Activated CD8-positive, alpha-beta T cell treated with anti-CD3 and anti-CD28 coated beads for 36 hours (primary cell): ENCODE data around the gene VSTM1. TPM values are rescaled to one million over a fixed set of nuclear protein-coding genes. Genes with fewer than 3 reads are reported as not detected.

Source experiments
- ATAC-seq: fragments of 200-7000 bp; cut with Tn5 transposase; one replicate; pipeline ENCODE4 v1.10.0; 2021; ENCODE audit warnings: mild to moderate bottlenecking, moderate library complexity
- CTCF ChIA-PET: fragments of 350-600 bp; sonication (Branson Sonifier 250); formaldehyde crosslinking; loops from one replicate; lab custom pipeline; 2021; ENCODE audit warnings: antibody characterized with exemption; lab: Charles Lee
- POLR2A ChIA-PET: fragments of 350-600 bp; sonication (Branson Sonifier 250); formaldehyde crosslinking; loops from one replicate; lab custom pipeline; 2021; ENCODE audit warnings: antibody characterized with exemption; lab: Charles Lee
- DNase-seq: peaks from one replicate; pipeline ENCODE4 v3.0.0-alpha.2; 2020
- H3K27ac Mint-ChIP-seq: one replicate; pipeline ENCODE4 v1.8.0; 2021; ENCODE audit warnings: mild to moderate bottlenecking, mixed read lengths
- H3K27me3 Mint-ChIP-seq: one replicate; pipeline ENCODE4 v1.8.0; 2021; ENCODE audit warnings: mixed read lengths
- H3K36me3 Mint-ChIP-seq: one replicate; pipeline ENCODE4 v1.8.0; 2021; ENCODE audit warnings: low read depth, mixed read lengths
- H3K4me1 Mint-ChIP-seq: one replicate; pipeline ENCODE4 v1.8.0; 2021; ENCODE audit warnings: low read depth, mixed read lengths
- H3K4me3 Mint-ChIP-seq: one replicate; pipeline ENCODE4 v1.8.0; 2021; ENCODE audit warnings: mild to moderate bottlenecking, moderate library complexity, mixed read lengths
- H3K9me3 Mint-ChIP-seq: one replicate; pipeline ENCODE4 v1.8.0; 2021; ENCODE audit warnings: mixed read lengths
- intact Hi-C: fragments of 100-400 bp; cut with micrococcal nuclease; formaldehyde crosslinking; loops from one replicate; pipeline ENCODE4 v1.10.0; 2022
- total RNA-seq, 2 experiments: library from RNA; stranded (reverse); gene quantifications; one replicate each; pipeline ENCODE4 v1.2.3, GENCODE V29; 2021
- TF ChIP-seq, protein P1 (sequence below): fragments of 200-600 bp; IDR thresholded peaks from one replicate; pipeline ENCODE4 v1.8.0; 2022; ENCODE audit warnings: antibody characterized with exemption, mild to moderate bottlenecking

The VSTM1 gene
- total RNA-seq, 2 experiments from 2014 or later: not detected

DNA sequence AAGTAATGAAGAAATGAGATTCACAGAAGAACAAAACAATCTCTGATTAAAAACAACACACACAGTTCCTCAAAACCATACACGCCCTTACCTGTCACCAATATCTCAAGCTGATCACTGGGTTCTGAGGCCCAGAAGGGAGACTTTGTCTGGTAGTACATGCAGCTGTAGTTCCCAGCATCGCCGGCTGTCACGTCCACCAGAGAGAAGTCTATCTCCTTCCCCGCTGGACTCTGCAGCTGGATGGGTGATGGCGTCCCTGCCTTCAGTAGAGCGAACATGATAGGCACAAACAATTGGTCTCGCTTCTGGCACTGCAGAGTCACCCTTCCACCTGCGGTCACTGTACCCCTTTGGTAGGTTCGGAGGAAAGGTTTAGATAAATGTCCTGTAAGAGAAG, 10.1 kb upstream of the VSTM1 start:
- ATAC-seq (no peak), DNase-seq (no peak)
- intact Hi-C loops: no loop called here
- Mint-ChIP-seq H3K36me3 (no peaks in the 10 kb centered on the region), H3K4me3 (no peak overlapping the region), H3K27ac (no peak overlapping the region), H3K4me1 (no peaks in the 10 kb centered on the region), H3K9me3 (no peaks in the 10 kb centered on the region), H3K27me3 (no peaks in the 10 kb centered on the region)
- TF ChIP-seq, protein P1, sequence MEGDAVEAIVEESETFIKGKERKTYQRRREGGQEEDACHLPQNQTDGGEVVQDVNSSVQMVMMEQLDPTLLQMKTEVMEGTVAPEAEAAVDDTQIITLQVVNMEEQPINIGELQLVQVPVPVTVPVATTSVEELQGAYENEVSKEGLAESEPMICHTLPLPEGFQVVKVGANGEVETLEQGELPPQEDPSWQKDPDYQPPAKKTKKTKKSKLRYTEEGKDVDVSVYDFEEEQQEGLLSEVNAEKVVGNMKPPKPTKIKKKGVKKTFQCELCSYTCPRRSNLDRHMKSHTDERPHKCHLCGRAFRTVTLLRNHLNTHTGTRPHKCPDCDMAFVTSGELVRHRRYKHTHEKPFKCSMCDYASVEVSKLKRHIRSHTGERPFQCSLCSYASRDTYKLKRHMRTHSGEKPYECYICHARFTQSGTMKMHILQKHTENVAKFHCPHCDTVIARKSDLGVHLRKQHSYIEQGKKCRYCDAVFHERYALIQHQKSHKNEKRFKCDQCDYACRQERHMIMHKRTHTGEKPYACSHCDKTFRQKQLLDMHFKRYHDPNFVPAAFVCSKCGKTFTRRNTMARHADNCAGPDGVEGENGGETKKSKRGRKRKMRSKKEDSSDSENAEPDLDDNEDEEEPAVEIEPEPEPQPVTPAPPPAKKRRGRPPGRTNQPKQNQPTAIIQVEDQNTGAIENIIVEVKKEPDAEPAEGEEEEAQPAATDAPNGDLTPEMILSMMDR: no peak
- ChIA-PET CTCF (no interaction called here), POLR2A (no interaction called here)

DNA sequence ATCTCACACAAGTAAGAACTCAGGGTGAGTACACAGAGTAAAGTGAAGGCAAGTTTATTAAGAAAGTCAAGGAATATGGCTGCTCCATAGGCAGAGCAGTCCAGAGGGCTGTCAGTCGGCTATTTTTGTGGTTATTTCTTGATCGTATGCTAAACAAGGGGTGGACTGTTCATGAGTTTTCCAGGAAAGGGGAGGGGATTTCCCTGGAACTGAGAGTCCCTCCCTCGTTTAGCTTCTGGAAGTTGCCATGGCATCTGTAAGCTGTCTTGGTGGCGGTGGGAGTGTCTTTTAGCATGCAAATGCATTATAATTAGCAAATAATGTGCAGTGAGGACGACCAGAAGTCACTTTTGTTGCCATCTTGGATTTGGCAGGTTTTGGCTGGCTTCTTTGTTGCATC, 5.8 kb upstream of the VSTM1 start:
- CTCF ChIA-PET: no interaction called here
- no peak overlapping the region for H3K4me3 Mint-ChIP-seq
- no peaks in the 10 kb centered on the region for H3K9me3 Mint-ChIP-seq
- POLR2A ChIA-PET: interaction anchor here (0.6 kb wide), 1 partner anchor 286 kb away, joined by 3 read pairs; no protein-coding TSS in a partner anchor
- H3K27ac Mint-ChIP-seq: no peak overlapping the region
- H3K4me1 Mint-ChIP-seq: no peaks in the 10 kb centered on the region
- ATAC-seq (no peak), DNase-seq (no peak)
- peaks cover 4% of the 10 kb centered on the region for H3K27me3 Mint-ChIP-seq
- TF ChIP-seq, protein P1: no peak
- H3K36me3 Mint-ChIP-seq: no peaks in the 10 kb centered on the region
- intact Hi-C loops: no loop called here

DNA sequence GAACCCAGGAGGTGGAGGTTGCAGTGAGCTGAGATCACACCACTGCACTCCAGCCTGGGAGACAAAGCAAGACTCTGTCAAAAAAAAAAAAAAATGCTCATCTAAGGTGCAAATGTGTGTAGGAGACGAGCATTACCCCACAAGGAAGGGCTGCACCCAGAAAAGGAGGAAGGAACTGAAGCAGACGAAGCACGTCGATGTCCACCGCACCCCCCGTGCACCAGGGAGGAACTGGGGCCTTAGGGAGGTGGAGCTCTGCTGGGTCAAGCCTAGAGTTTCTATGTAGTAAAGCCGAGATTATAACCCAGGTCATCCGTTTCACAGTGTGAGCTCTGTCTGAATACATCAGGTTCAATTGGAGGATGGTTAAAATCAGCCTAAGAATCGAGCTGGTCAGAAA, 1.1 kb downstream of the VSTM1 start:
- TF ChIP-seq, protein P1: no peak
- H3K27me3 Mint-ChIP-seq: peaks cover 14% of the 10 kb centered on the region
- no peak overlapping the region for H3K4me3 Mint-ChIP-seq
- no peak overlapping the region for H3K27ac Mint-ChIP-seq
- DNase-seq (no peak), ATAC-seq (no peak)
- ChIA-PET POLR2A (no interaction called here), CTCF (interaction anchor here (0.6 kb wide), 1 partner anchor 12 kb away, joined by 3 read pairs; no protein-coding TSS in a partner anchor)
- intact Hi-C loops: no loop called here
- no peaks in the 10 kb centered on the region for H3K9me3 Mint-ChIP-seq
- no peaks in the 10 kb centered on the region for H3K4me1 Mint-ChIP-seq
- H3K36me3 Mint-ChIP-seq: no peaks in the 10 kb centered on the region

DNA sequence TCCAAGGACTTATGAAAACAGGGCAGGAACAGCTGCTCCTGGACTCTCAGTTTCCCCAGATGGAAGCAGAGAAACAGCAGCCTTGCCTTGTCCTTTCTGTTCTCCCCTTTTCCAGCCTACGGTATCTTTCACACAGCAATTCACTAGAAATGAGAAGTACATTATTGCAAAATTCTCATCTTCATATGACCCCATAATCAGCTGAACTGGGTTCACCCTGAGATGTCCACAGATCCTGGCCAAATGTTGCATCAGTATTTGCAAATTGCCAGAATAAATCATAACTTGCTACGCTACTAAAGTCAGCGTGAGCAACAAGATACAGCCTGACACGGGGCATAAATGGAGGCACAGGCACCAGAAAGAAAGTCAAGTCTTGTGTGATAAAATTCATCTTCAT, 16.1 kb downstream of the VSTM1 start:
- H3K36me3 Mint-ChIP-seq: no peaks in the 10 kb centered on the region
- H3K27me3 Mint-ChIP-seq: peaks cover 13% of the 10 kb centered on the region
- TF ChIP-seq, protein P1: no peak
- intact Hi-C loops: no loop called here
- no peaks in the 10 kb centered on the region for H3K4me1 Mint-ChIP-seq
- CTCF ChIA-PET: no interaction called here
- no peaks in the 10 kb centered on the region for H3K9me3 Mint-ChIP-seq
- no peak overlapping the region for H3K4me3 Mint-ChIP-seq
- POLR2A ChIA-PET: no interaction called here
- ATAC-seq: no peak
- H3K27ac Mint-ChIP-seq: no peak overlapping the region
- no peak for DNase-seq

DNA sequence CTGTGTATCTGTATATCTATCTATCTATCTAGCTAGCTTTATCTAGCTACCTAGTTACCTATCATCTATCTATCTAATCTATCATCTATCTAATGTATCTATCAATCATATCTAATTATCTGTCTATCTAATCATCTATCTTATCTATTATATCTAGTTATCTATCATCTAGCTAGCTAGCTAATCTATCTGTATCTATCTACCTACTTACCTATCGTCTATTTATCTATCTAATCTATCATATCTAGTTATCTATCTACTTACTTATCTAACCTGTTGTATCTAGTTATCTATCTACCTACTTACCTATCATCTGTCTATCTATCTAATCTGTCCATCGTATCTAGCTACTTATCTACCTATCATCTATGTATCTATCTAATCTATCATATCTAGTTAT, 17.9 kb downstream of the VSTM1 start:
- intact Hi-C loops: no loop called here

More for the DNA sequence above, 17.9 kb downstream of the VSTM1 start:
- TF ChIP-seq, protein P1: no peak
- DNase-seq (no peak), ATAC-seq (no peak)
- ChIA-PET CTCF (interaction anchor here (1.0 to 2.1 kb wide), 2 partner anchors 17 to 22 kb away, joined by 3 to 7 read pairs; no protein-coding TSS in a partner anchor), POLR2A (no interaction called here)
- peaks cover 12% of the 10 kb centered on the region for H3K27me3 Mint-ChIP-seq
- H3K36me3 Mint-ChIP-seq: no peaks in the 10 kb centered on the region
- no peak overlapping the region for H3K27ac Mint-ChIP-seq
- H3K9me3 Mint-ChIP-seq: no peaks in the 10 kb centered on the region
- no peak overlapping the region for H3K4me3 Mint-ChIP-seq
- no peaks in the 10 kb centered on the region for H3K4me1 Mint-ChIP-seq
